HEK293T (cell line): ENCODE data around the gene RNASE4.

Experiments
- FOXK2 ChIP-seq: fragments of 450-650 bp; IDR thresholded peaks from 2 replicates; pipeline ENCODE4 v1.6.1; 2016; ENCODE audit warnings: mild to moderate bottlenecking
- LEF1 ChIP-seq: fragments of 450-650 bp; IDR thresholded peaks from 2 replicates; pipeline ENCODE4 v1.6.1; 2017; ENCODE audit warnings: mild to moderate bottlenecking, borderline replicate concordance

GRCh38 chr14:20732979-20733635, 48.7 kb downstream of the RNASE4 start:
- TF ChIP-seq FOXK2, result no peak
- no peak for TF ChIP-seq LEF1
